GM23248 (cell line): ENCODE results near the gene EBF4.

Experiments
- EZH2 ChIP-seq: fragments of 200-600 bp; sonication (generic); IDR thresholded peaks from 2 replicates; pipeline ENCODE4 v1.6.1; 2018; ENCODE audit warnings: antibody characterized with exemption, mild to moderate bottlenecking; ENCODE audit not compliant: insufficient read depth, poor library complexity, severe bottlenecking
- EZH2phosphoT487 ChIP-seq: fragments of 200-600 bp; sonication (generic); IDR thresholded peaks from 2 replicates; pipeline ENCODE4 v1.6.1; 2018; ENCODE audit warnings: antibody characterized with exemption, moderate library complexity, mild to moderate bottlenecking, low read depth; ENCODE audit not compliant: insufficient read depth

DNA sequence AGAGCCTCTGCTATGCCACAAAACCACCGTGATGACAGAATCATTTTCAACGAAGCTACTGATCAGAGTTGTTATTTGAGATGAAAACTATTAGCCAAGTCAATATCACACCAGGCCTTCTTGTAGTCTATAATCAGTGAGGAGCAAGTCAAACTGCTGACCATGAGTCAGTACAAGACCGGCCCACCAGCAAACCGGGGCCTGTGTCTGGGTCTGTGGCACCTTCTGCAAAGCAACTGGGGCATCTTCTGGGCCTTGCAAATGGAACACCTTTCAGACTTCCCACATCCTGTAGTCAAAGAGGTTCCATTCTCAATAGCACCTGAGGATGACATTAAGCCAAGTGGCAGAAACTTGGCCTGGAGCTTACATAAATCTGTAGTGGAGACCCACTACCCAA, 69.3 kb downstream of the EBF4 start:
- TF ChIP-seq EZH2phosphoT487 (no peak), EZH2 (no peak)
